GM21367 (cell line): Measurements from ENCODE around the gene FAM13B.
"Not testable (repeated sequence)": the region's sequence is repeated elsewhere in the genome, so short reads cannot be mapped to it uniquely, and the experiment has no call there.

Experiments
- ATAC-seq: cut with Tn5 transposase; IDR thresholded peaks from one replicate; pipeline ENCODE4 v1.9.1; 2021; ENCODE audit not compliant: unreplicated experiment

The FAM13B gene

GRCh38 chr5:138032572-138033385 is at the start of gene FAM13B:
Gene FAM13B, minus strand, starts transcription at chr5:138033079. Its CDS starts 13,968 bp downstream, at chr5:138019111.
- peak; percentile 36 for ATAC-seq

- ATAC-seq, result no peak
These were observed 49.2 kb upstream of the FAM13B start for GRCh38 chr5:138082033-138082432.

- ATAC-seq, result no peak
These were observed 45.2 kb upstream of the FAM13B start for GRCh38 chr5:138078006-138078643.

GRCh38 chr5:138077064-138077696 is 44.3 kb upstream of the FAM13B start:
- no peak for ATAC-seq

DNA sequence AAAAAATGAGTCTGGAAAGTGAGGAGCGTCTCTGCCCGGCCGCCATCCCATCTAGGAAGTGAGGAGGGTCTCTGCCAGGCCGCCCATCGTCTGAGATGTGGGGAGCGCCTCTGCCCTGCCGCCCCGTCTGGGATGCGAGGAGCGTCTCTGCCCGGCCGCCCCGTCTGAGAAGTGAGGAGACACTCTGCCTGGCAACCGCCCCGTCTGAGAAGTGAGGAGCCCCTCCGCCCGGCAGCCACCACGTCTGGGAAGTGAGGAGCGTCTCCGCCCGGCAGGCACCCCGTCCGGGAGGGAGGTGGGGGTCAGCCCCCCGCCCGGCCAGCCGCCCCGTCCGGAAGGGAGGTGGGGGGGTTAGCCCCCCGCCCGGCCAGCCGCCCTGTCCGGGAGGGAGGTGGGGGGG is 37.1 kb upstream of the FAM13B start:
- not testable (repeated sequence) for ATAC-seq

- ATAC-seq, result no peak
These were observed 36.1 kb upstream of the FAM13B start for GRCh38 chr5:138068742-138069600.

DNA sequence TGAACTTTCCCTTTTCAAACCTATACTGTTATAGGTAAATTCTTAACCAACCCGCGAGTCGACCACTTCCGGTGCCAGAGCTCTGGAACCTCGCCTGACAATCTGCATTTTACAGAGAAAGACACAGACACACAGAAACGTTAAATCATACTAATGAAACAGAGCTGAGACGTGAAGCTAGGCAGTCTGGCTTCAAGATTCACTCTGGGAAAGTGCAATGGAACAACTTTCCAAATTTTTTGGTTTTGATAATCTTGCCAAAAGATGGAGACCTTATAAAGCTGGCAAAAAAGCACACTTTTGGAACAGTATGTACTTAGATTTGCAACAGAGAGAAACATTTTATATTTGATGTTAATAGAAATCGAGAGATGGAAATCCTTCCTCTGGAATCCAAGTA is 35.1 kb upstream of the FAM13B start:
- ATAC-seq, result no peak

DNA sequence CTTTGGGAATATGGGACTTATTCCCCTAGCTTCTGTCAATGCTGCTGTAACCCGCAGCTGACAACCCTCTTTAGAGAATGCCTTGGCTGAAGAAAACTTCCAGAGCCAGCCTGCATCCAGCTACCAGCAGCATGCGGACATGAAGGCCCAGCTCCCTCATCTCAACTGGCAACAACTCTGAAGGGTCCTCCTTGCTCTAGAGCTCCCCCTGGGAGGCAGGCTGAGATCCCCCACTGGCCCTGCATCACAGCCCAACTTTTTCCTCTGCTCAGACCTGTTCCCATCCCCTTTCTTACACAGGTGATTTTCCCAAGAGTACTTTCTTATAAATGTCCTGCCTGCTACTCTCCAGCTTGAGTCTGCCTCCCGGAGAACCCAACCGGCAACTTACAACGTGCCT is 32.2 kb upstream of the FAM13B start:
- ATAC-seq, result no peak

GRCh38 chr5:138064526-138064925 is 31.6 kb upstream of the FAM13B start:
- ATAC-seq, result no peak

GRCh38 chr5:138054847-138055558 is 22.1 kb upstream of the FAM13B start:
- ATAC-seq, result no peak

DNA sequence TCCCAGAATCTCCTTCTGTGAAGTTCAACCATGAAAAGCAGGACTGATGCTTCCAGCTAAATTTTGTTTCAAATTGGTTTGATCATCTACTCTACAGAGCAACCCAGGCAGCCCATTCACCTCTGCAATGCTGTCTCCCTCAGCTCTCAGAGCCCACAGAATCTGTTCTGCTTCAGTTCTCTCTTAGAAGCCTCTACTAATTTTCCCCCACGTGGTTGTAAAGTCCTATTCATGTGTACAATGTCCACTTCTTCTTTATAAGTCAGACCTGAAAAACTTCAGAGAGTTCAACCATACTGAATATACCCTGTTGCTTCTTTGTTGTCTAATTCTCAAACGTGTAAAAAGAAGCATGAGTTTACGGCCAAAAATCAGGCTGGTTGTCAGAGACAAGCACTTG is 21.3 kb upstream of the FAM13B start:
- ATAC-seq, result no peak

- no peak for ATAC-seq
These were observed 20.7 kb upstream of the FAM13B start for GRCh38 chr5:138053554-138053953.

GRCh38 chr5:138052718-138053117 is 19.8 kb upstream of the FAM13B start:
- ATAC-seq, result not testable (repeated sequence)

DNA sequence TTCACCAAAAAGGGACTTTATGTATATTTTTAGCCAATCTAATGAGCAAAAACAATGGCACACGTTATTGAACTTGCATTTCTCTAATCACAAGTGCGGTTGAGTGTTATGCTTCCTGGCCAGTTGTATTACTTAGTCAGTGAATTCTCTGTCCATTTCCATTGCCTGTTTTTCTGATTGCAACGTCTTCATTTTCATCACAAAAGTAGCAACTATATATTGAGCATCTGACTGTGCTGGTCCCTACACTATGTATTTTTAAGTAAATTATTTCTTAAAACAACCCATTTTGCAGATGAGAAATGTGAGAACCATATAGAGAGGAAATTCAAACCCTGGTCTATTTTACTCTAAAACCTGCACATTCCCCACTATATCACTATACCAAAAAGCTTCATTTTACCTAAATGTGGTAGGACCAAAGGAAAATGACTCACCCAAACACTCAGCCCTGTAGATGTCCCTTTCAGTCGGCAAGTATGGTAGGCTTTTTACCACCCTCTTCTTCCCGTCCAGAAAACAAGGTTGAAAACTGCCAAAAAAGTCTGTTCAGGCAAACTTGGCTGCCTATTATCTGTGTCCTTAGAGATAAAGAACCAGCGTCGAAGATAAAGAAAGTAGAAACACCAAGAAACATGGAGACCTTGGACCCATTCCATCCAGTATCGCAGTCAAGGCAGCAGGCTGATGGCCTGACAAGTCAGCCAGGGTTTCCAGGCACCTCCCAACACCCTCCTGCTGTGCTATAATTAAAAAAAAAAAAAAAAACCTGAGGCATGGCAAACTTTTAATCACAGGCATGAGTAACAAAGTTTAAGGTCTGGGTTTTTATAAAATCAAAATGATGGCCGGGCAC is 18.8 kb upstream of the FAM13B start:
- ATAC-seq, result no peak

DNA sequence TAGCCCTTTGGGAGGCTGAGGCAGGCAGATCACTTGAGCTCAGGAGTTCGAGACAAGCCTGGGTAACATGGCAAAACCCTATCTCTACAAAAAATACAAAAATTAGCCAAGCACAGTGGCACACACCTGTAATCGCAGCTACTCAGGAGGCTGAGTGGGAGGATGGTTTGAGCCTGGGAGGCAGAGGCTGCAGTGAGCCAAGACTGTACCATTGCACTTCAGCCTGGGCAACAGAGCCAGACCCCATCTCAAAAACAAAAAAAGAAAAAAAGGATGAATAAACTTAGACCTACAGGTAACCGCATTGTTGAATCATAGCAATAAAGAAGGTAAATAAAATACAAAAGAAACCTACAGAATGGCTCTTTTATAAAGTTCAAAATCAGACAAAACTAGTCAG is 12.4 kb upstream of the FAM13B start:
- ATAC-seq, result not testable (repeated sequence)

GRCh38 chr5:138038826-138039225 is 5.9 kb upstream of the FAM13B start:
- no peak for ATAC-seq

DNA sequence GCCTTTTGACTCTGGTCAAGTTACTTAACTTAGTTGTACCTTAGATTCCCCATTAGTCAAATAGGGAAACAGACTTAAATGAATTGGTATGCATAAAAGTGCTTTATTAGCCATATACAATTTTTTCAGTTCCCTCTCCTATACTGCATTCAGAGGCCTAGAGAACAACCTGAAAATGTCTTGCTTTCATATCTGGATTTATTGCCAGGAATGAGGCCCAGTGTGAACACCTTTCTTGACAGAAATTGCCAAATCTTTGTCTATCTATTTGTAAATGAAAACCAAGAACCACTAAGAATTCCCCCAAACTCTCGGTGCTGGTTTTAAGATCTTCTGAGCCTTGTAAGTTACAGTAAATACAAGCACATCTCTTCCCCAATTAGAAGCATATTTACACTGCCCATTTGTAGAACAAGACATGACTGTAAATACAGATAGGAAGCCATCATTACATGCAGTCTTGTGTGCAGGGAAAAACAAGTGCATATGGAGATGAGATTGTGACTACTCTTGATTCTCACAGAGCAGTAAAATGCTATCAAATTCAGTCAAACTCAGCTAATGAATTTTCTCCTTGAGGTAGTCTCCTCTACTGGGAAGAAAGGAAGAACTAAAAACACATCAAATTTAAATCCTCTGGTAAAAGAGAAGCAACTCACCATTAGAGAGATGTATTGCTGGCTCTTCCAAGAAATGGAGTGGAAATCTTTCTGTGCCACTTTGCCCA is 5.2 kb upstream of the FAM13B start:
- ATAC-seq, result no peak

DNA sequence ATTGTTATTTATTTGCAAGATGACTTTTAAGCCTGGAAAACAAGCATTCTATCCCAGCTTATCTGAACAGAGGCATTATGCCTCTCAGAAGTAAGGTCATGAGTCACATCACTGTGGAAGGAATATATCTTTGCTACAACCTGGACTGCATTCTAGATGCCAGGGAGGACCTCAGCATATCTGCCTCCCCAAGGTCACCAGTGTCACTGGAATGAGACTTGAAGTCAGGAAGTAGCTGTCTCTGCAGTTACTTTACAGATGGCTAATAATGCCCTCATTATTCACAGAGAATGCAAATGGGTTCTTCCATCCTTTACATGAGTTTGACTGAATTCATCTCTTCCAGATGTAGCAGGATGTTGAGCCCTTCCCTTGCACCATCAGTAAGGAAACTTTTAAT is 4.4 kb upstream of the FAM13B start:
- no peak for ATAC-seq
